Measurements from ENCODE around the gene RERE. TPM values are rescaled to one million over a fixed set of nuclear protein-coding genes. Genes with fewer than 3 reads are reported as not detected.

The RERE gene
- total RNA-seq, 1 experiment from 2014 or later = 217 TPM

GRCh38 chr1:8689431-8690252, 127.8 kb downstream of the RERE start:
- TF ChIP-seq REST (IDR thresholded peaks at IDR 0.05; ENCODE audit: insufficient read depth in 1 of 2, low read depth in 2 of 2, low read length in 1 of 2) = no peak
- POLR2A ChIA-PET = no interaction called here
- H3K27ac ChIP-seq (ENCODE audit: low read length) = no peak overlapping the region
- ATAC-seq (no peak), DNase-seq (ENCODE audit: low read depth, low spot score) (no peak)
- in situ Hi-C loops (cut with HindIII; ENCODE audit: low pct_unique_long_range_greater_than_20kb, low sequenced_read_pairs) = no loop called here
- H3K4me1 ChIP-seq (ENCODE audit: control insufficient read depth, insufficient read depth, low read length) = peaks cover 24% of the 10 kb centered on the region
- CTCF ChIA-PET = no interaction called here
- intact Hi-C loops (cut with micrococcal nuclease; ENCODE audit: unreplicated experiment) = no loop called here
- no TSS peak for BruUV-seq (replicated peaks)
- H3K9me3 ChIP-seq (ENCODE audit: control insufficient read depth, insufficient read depth, low read depth, low read length) = no peaks in the 10 kb centered on the region
- no peaks in the 10 kb centered on the region for H3K36me3 ChIP-seq (ENCODE audit: control insufficient read depth, insufficient read depth, low read length)
- H3K4me3 ChIP-seq (ENCODE audit: low read depth in 2 of 2, low read length in 2 of 2) = no peak overlapping the region
- H3K27me3 ChIP-seq (ENCODE audit: control insufficient read depth, insufficient read depth, low read length) = no peaks in the 10 kb centered on the region

GRCh38 chr1:8687538-8687937, 129.9 kb downstream of the RERE start:
- Histone ChIP-seq H3K4me1 (ENCODE audit: control insufficient read depth, insufficient read depth, low read length) (peaks cover 23% of the 10 kb centered on the region), H3K36me3 (ENCODE audit: control insufficient read depth, insufficient read depth, low read length) (no peaks in the 10 kb centered on the region), H3K27ac (ENCODE audit: low read length) (no peak overlapping the region), H3K9me3 (ENCODE audit: control insufficient read depth, insufficient read depth, low read depth, low read length) (no peaks in the 10 kb centered on the region), H3K27me3 (ENCODE audit: control insufficient read depth, insufficient read depth, low read length) (no peaks in the 10 kb centered on the region), H3K4me3 (ENCODE audit: low read depth in 2 of 2, low read length in 2 of 2) (no peak overlapping the region)
- ChIA-PET CTCF (interaction anchor here (0.6 kb wide), 1 partner anchor 25 kb away, joined by 4 read pairs; no protein-coding TSS in a partner anchor), POLR2A (interaction anchor here (0.6 kb wide), 1 partner anchor 640 kb away, joined by 3 read pairs; no protein-coding TSS in a partner anchor)
- intact Hi-C loops (cut with micrococcal nuclease; ENCODE audit: unreplicated experiment) (no loop called here), in situ Hi-C loops (cut with HindIII; ENCODE audit: low pct_unique_long_range_greater_than_20kb, low sequenced_read_pairs) (no loop called here)
- TF ChIP-seq CTCF (IDR thresholded peaks at IDR 0.05) (no peak), TCF7L2 (IDR thresholded peaks at IDR 0.05; ENCODE audit: low read depth, low read length) (no peak), SIN3A (IDR thresholded peaks at IDR 0.05; ENCODE audit: borderline replicate concordance, insufficient read depth, low read depth, low read length) (no peak), REST (IDR thresholded peaks at IDR 0.05; ENCODE audit: insufficient read depth in 1 of 2, low read depth in 2 of 2, low read length in 1 of 2) (no peak), POLR2AphosphoS5 (IDR thresholded peaks at IDR 0.05; ENCODE audit: low read depth, low read length) (no peak)
- no TSS peak for BruUV-seq (replicated peaks)
- ATAC-seq = no peak
- DNase-seq (ENCODE audit: low read depth, low spot score) = no peak

Data from Panc1 (cell line).